Trophoblast cell (in vitro differentiated cells and primary cell): ENCODE data around the gene CFAP45.

Experiments
- DNase-seq, 2 donors: peaks; one replicate each; pipeline ENCODE4 v3.0.0-alpha.2; 2016
- H2AFZ ChIP-seq: 2 replicates; pipeline ENCODE4 v1.6.1; 2013; ENCODE audit warnings: low read length, moderate library complexity, mild to moderate bottlenecking; ENCODE audit not compliant: insufficient read depth, poor library complexity
- H2AK5ac ChIP-seq: 2 replicates; pipeline ENCODE4 v1.6.1; 2013; ENCODE audit warnings: mild to moderate bottlenecking, low read length
- H2BK120ac ChIP-seq: 2 replicates; pipeline ENCODE4 v1.6.1; 2013; ENCODE audit warnings: low read length, mild to moderate bottlenecking, moderate library complexity; ENCODE audit not compliant: insufficient read depth, poor library complexity
- H2BK12ac ChIP-seq: 2 replicates; pipeline ENCODE4 v1.6.1; 2013; ENCODE audit warnings: mild to moderate bottlenecking, low read length, moderate library complexity
- H2BK5ac ChIP-seq: 2 replicates; pipeline ENCODE4 v1.6.1; 2013; ENCODE audit warnings: low read length, low read depth, moderate library complexity, mild to moderate bottlenecking; ENCODE audit not compliant: poor library complexity
- H3K14ac ChIP-seq: 2 replicates; pipeline ENCODE4 v1.6.1; 2013; ENCODE audit warnings: mild to moderate bottlenecking, low read length
- H3K18ac ChIP-seq: 2 replicates; pipeline ENCODE4 v1.6.1; 2013; ENCODE audit warnings: mild to moderate bottlenecking, low read length
- H3K23ac ChIP-seq: 2 replicates; pipeline ENCODE4 v1.6.1; 2013; ENCODE audit warnings: low read length
- H3K27ac ChIP-seq: 2 replicates; pipeline ENCODE4 v1.5.1; 2013; ENCODE audit warnings: low read depth, mild to moderate bottlenecking, inconsistent platforms, low read length, moderate library complexity
- H3K27me3 ChIP-seq: 2 replicates; pipeline ENCODE4 v1.6.1; 2013; ENCODE audit warnings: inconsistent platforms, mild to moderate bottlenecking, low read length, moderate library complexity; ENCODE audit not compliant: insufficient read depth
- H3K36me3 ChIP-seq, 2 experiments: 1 replicate in 1 of 2; 2 replicates in 1 of 2; pipeline ENCODE4 v1.6.1; 2013; ENCODE audit warnings: low read length in 2 of 2, mild to moderate bottlenecking in 2 of 2, moderate library complexity in 1 of 2; ENCODE audit not compliant: insufficient read depth in 2 of 2, control insufficient read depth in 1 of 2
- H3K4ac ChIP-seq: 2 replicates; pipeline ENCODE4 v1.6.1; 2013; ENCODE audit warnings: low read depth, mild to moderate bottlenecking, low read length, moderate library complexity
- H3K4me1 ChIP-seq, 2 experiments: 1 replicate in 1 of 2; 2 replicates in 1 of 2; pipeline ENCODE4 v1.6.1; 2013; ENCODE audit warnings: low read length in 2 of 2, mild to moderate bottlenecking in 2 of 2, moderate library complexity in 1 of 2; ENCODE audit not compliant: insufficient read depth in 2 of 2, control insufficient read depth in 1 of 2
- H3K4me2 ChIP-seq: 2 replicates; pipeline ENCODE4 v1.6.1; 2013; ENCODE audit warnings: inconsistent platforms, mild to moderate bottlenecking, low read length, moderate library complexity
- H3K4me3 ChIP-seq: 2 replicates; pipeline ENCODE4 v1.5.1; 2013; ENCODE audit warnings: mild to moderate bottlenecking, low read depth, low read length, inconsistent platforms
- H3K79me1 ChIP-seq: one replicate; pipeline ENCODE4 v1.6.1; 2013; ENCODE audit warnings: low read length
- H3K79me2 ChIP-seq: 2 replicates; pipeline ENCODE4 v1.6.1; 2013; ENCODE audit warnings: low read length, mild to moderate bottlenecking; ENCODE audit not compliant: control insufficient read depth, insufficient read depth, poor library complexity
- H3K9ac ChIP-seq: 2 replicates; pipeline ENCODE4 v1.6.1; 2013; ENCODE audit warnings: mild to moderate bottlenecking, low read length
- H3K9me3 ChIP-seq: 2 replicates; pipeline ENCODE4 v1.6.1; 2013; ENCODE audit warnings: low read depth, mild to moderate bottlenecking, control low read depth, inconsistent platforms, low read length; ENCODE audit not compliant: insufficient read depth
- H4K12ac ChIP-seq: 2 replicates; pipeline ENCODE4 v1.6.1; 2013; ENCODE audit warnings: low read depth, mild to moderate bottlenecking, low read length, moderate library complexity
- H4K8ac ChIP-seq: 2 replicates; pipeline ENCODE4 v1.6.1; 2013; ENCODE audit warnings: low read depth, mild to moderate bottlenecking, low read length, moderate library complexity
- H4K91ac ChIP-seq: one replicate; pipeline ENCODE4 v1.6.1; 2013; ENCODE audit warnings: low read depth, mild to moderate bottlenecking, low read length, moderate library complexity
- WGBS: extraction: QIAGEN DNeasy Blood & Tissue Kit; methylation state at CpG from one replicate; pipeline ENCODE4 v1.1.7; 2013; ENCODE audit warnings: missing lambda C conversion rate; ENCODE audit not compliant: insufficient read length, insufficient coverage; ENCODE audit errors: extremely low coverage; 5-methylcytosine and 5-hydroxymethylcytosine counted together

CFAP45 gene

DNA sequence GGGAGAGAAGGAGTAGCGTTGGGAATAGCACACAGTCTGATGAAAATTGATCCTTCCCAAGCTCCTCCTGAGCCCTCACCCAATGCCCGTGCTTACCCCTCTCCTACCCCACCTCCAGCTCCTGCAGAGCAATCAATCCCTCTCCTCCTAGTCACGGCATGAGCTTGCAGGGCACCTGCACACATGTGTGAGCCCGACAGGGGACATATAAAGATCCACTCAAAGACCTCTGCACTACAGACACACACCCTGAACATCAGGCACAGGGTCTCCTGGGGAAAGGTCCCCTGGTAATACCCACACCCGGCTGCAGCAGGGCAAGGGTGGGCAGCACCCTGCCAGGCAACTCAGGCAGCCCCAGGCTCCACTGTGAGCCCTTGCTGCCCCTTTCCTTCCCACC, 37.9 kb downstream of the CFAP45 start:
- Histone ChIP-seq H3K14ac (no peak overlapping the region), H3K4me3 (no peak overlapping the region), H3K27me3 (no peaks in the 10 kb centered on the region), H3K36me3 (no peaks in the 10 kb centered on the region), H2AFZ (no peak overlapping the region), H3K18ac (no peak overlapping the region), H2AK5ac (no peak overlapping the region), H3K4me1 (no peaks in the 10 kb centered on the region), H2BK12ac (no peak overlapping the region), H3K79me2 (no peaks in the 10 kb centered on the region), H3K9ac (no peak overlapping the region), H3K79me1 (no peaks in the 10 kb centered on the region), H2BK120ac (no peak overlapping the region), H3K23ac (no peak overlapping the region), H3K4me2 (no peak overlapping the region), H3K9me3 (peaks cover 2% of the 10 kb centered on the region), H2BK5ac (no peak overlapping the region), H3K27ac (no peak overlapping the region), H4K12ac (no peak overlapping the region), H4K8ac (no peak overlapping the region), H4K91ac (no peak overlapping the region), H3K4ac (no peak overlapping the region)
- no peak for DNase-seq
- no CpG with 5 or more reads among the region's 5 CpGs for WGBS

DNA sequence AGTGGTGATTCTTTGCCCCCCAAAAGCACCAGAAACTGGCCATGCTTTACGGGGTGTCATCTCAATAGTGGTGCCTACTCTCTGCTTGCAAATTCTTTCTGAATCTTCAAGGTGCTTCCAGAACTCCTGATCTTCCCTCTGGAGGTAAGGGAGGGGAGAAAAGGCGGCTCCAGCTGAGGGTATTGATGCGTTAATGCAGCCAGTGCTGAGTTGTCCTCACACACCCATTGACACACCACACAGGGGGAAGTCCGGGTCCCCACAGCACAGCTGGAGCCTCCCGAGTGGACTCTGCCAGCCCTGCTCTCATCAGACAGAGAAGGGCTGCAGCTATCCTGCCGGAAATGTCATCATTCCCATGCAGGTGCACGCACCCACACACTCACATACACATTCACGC, 38.7 kb downstream of the CFAP45 start:
- Histone ChIP-seq H4K91ac (no peak overlapping the region), H3K9ac (no peak overlapping the region), H2BK120ac (no peak overlapping the region), H3K18ac (no peak overlapping the region), H3K79me1 (no peaks in the 10 kb centered on the region), H3K4ac (no peak overlapping the region), H2BK5ac (no peak overlapping the region), H3K27ac (no peak overlapping the region), H4K8ac (no peak overlapping the region), H3K79me2 (no peaks in the 10 kb centered on the region), H4K12ac (no peak overlapping the region), H2BK12ac (no peak overlapping the region), H3K4me3 (no peak overlapping the region), H3K9me3 (peaks cover 2% of the 10 kb centered on the region), H2AFZ (no peak overlapping the region), H3K4me2 (no peak overlapping the region), H2AK5ac (no peak overlapping the region), H3K14ac (no peak overlapping the region), H3K36me3 (no peaks in the 10 kb centered on the region), H3K27me3 (no peaks in the 10 kb centered on the region), H3K23ac (no peak overlapping the region), H3K4me1 (no peaks in the 10 kb centered on the region)
- no CpG with 5 or more reads among the region's 8 CpGs for WGBS
- no peak for DNase-seq

DNA sequence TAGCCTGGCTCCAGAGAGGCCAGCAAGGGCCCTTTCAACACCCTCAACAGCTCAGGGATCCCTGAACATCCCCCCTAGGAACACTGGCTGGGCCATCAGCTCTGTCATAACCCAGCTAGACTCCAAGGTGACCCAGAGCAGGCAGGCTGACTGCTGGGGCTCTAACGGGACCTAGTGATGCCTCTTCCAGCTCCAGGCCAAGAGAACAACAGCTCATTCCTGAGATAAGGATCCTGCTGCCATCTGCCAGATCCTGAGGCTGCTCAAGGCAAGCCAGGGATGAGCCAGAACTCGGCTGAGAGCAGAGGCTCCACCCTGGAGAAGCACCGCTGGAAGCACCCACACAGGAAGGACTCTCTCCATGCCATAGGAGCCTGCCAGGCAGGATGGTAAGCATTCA, 39.5 kb downstream of the CFAP45 start:
- Histone ChIP-seq H3K4me3 (no peak overlapping the region), H3K9ac (no peak overlapping the region), H4K12ac (no peak overlapping the region), H4K91ac (no peak overlapping the region), H3K4me1 (no peaks in the 10 kb centered on the region), H2BK5ac (no peak overlapping the region), H3K36me3 (no peaks in the 10 kb centered on the region), H3K27ac (no peak overlapping the region), H3K14ac (no peak overlapping the region), H4K8ac (no peak overlapping the region), H3K4me2 (no peak overlapping the region), H2AFZ (no peak overlapping the region), H2AK5ac (no peak overlapping the region), H3K4ac (no peak overlapping the region), H3K9me3 (peaks cover 5% of the 10 kb centered on the region), H2BK12ac (no peak overlapping the region), H3K23ac (no peak overlapping the region), H3K27me3 (peaks cover 6% of the 10 kb centered on the region), H3K18ac (no peak overlapping the region), H3K79me1 (no peaks in the 10 kb centered on the region), H3K79me2 (no peaks in the 10 kb centered on the region), H2BK120ac (no peak overlapping the region)
- no peak for DNase-seq
- no CpG with 5 or more reads among the region's 3 CpGs for WGBS

DNA sequence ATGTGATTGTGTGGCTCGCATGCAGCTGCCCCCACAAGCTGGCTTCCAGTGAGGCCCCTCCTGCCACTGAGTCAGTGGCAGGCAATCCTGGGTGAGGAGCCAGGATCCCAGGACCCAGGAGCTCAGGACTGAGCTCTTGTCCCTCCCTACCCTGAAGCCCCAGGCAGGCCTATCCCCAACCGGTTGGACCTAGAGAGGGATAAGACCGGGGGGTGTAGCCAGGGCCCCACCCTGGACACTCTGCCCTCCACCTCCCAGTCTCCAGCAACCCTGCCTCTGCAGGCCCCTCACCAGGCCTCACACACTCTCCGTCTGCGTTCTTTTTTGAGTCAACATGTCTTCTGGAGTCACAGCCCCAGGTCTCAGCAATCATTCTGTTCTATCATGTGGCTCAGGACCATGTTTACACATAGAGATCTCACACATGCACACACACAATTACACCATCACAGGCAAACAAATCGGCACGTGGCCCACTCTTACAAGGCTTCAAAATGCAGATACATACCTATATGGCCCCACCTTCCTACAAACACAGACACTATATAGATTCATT, 40.1 kb downstream of the CFAP45 start:
- no peak overlapping the region for H4K12ac ChIP-seq
- no peak overlapping the region for H4K91ac ChIP-seq
- no peak overlapping the region for H3K14ac ChIP-seq
- no CpG with 5 or more reads among the region's 7 CpGs for WGBS
- no peaks in the 10 kb centered on the region for H3K36me3 ChIP-seq
- H3K18ac ChIP-seq, result no peak overlapping the region
- no peak overlapping the region for H2AK5ac ChIP-seq
- no peak overlapping the region for H4K8ac ChIP-seq
- no peak overlapping the region for H3K27ac ChIP-seq
- no peak overlapping the region for H3K4me3 ChIP-seq
- DNase-seq, result no peak
- no peak overlapping the region for H3K23ac ChIP-seq
- H2BK12ac ChIP-seq, result no peak overlapping the region
- no peak overlapping the region for H3K4me2 ChIP-seq
- H3K79me2 ChIP-seq, result no peaks in the 10 kb centered on the region
- no peak overlapping the region for H2BK120ac ChIP-seq
- no peak overlapping the region for H3K4ac ChIP-seq
- H3K9me3 ChIP-seq, result peaks cover 5% of the 10 kb centered on the region
- H3K79me1 ChIP-seq, result no peaks in the 10 kb centered on the region
- H3K4me1 ChIP-seq, result peaks cover 2% of the 10 kb centered on the region in 2 experiments
- no peak overlapping the region for H2BK5ac ChIP-seq
- no peak overlapping the region for H2AFZ ChIP-seq
- peaks cover 12% of the 10 kb centered on the region for H3K27me3 ChIP-seq
- no peak overlapping the region for H3K9ac ChIP-seq
